B cell (primary cell): ENCODE measurements around the gene TGFBR3.

Experiments used
- CTCF ChIP-seq: fragments of 200-600 bp; IDR thresholded peaks from one replicate; pipeline ENCODE4 v1.8.0; 2022; ENCODE audit warnings: antibody characterized with exemption, mild to moderate bottlenecking
- EZH2 ChIP-seq: IDR thresholded peaks from 2 replicates; pipeline ENCODE4 v1.6.1; 2012; ENCODE audit warnings: borderline replicate concordance, low read depth, mild to moderate bottlenecking, moderate library complexity, low read length; ENCODE audit not compliant: insufficient read depth, poor library complexity, severe bottlenecking

- TF ChIP-seq CTCF: no peak
- no peak for TF ChIP-seq EZH2
These were observed 86.8 kb downstream of the TGFBR3 start for GRCh38 chr1:91799159-91799558.
